ENCODE measurements around the gene PSMD9. TPM values are rescaled to one million over a fixed set of nuclear protein-coding genes. Genes with fewer than 3 reads are reported as not detected.

The PSMD9 gene
- total and polyA plus RNA-seq, 7 donors: 20.1 to 131 (median 34.0) TPM

- no peak for ATAC-seq
- WGBS, 3 donors: 96 to 100% (median 97%) methylated on average over 2 of the region's 2 CpGs
- H3K27me3 ChIP-seq (ENCODE audit: insufficient read depth in 3 of 3, low read length in 2 of 3): no peaks in the 10 kb centered on the region
- no peaks in the 10 kb centered on the region for H3K4me1 ChIP-seq
- DNase-seq: no peak
- H3K36me3 ChIP-seq (ENCODE audit: insufficient read depth in 1 of 2, low read depth in 1 of 2): peaks cover 0 to 20% of the 10 kb centered on the region in 2 donors
- no peak overlapping the region for H3K27ac ChIP-seq
- TF ChIP-seq CTCF (IDR thresholded peaks at IDR 0.05): no peak
- no peak overlapping the region for H3K4me3 ChIP-seq
- no peaks in the 10 kb centered on the region for H3K9me3 ChIP-seq
- intact Hi-C loops (cut with DNase I): no loop called here
These were observed 57.9 kb downstream of the PSMD9 start for GRCh38 chr12:121946313-121947025.

- WGBS, 3 donors: 88 to 96% (median 88%) methylated on average over 2 of the region's 2 CpGs
- ATAC-seq (no peak), DNase-seq (no peak)
- peaks cover 0 to 9% of the 10 kb centered on the region in 2 donors for H3K36me3 ChIP-seq (ENCODE audit: insufficient read depth in 1 of 2, low read depth in 1 of 2)
- intact Hi-C loops (cut with DNase I): no loop called here
- H3K27ac ChIP-seq: no peak overlapping the region
- no peaks in the 10 kb centered on the region for H3K4me1 ChIP-seq
- no peak for TF ChIP-seq CTCF (IDR thresholded peaks at IDR 0.05)
- H3K27me3 ChIP-seq (ENCODE audit: insufficient read depth in 3 of 3, low read length in 2 of 3): no peaks in the 10 kb centered on the region
- no peaks in the 10 kb centered on the region for H3K9me3 ChIP-seq
- H3K4me3 ChIP-seq: no peak overlapping the region
These were observed 59.4 kb downstream of the PSMD9 start for GRCh38 chr12:121947981-121948380.

- Histone ChIP-seq H3K36me3 (ENCODE audit: insufficient read depth in 1 of 2, low read depth in 1 of 2) (peaks cover 0 to 1% of the 10 kb centered on the region in 2 donors), H3K4me1 (no peaks in the 10 kb centered on the region), H3K4me3 (no peak overlapping the region), H3K9me3 (no peaks in the 10 kb centered on the region), H3K27me3 (ENCODE audit: insufficient read depth in 3 of 3, low read length in 2 of 3) (no peaks in the 10 kb centered on the region), H3K27ac (no peak overlapping the region)
- 71 to 89% (median 80%) methylated on average over 4 of the region's 4 CpGs for WGBS, 3 donors
- TF ChIP-seq CTCF (IDR thresholded peaks at IDR 0.05): no peak
- no peak for ATAC-seq
- intact Hi-C loops (cut with DNase I): no loop called here
- no peak for DNase-seq
These were observed 61.2 kb downstream of the PSMD9 start for GRCh38 chr12:121949648-121950397.

GRCh38 chr12:121953117-121953692, 64.6 kb downstream of the PSMD9 start:
- TF ChIP-seq CTCF (IDR thresholded peaks at IDR 0.05): no peak
- intact Hi-C loops (cut with DNase I): no loop called here

More at GRCh38 chr12:121953117-121953692, 64.6 kb downstream of the PSMD9 start:
- Histone ChIP-seq H3K4me3 (no peak overlapping the region), H3K27me3 (ENCODE audit: insufficient read depth in 3 of 3, low read length in 2 of 3) (no peaks in the 10 kb centered on the region), H3K9me3 (no peaks in the 10 kb centered on the region), H3K36me3 (ENCODE audit: insufficient read depth in 1 of 2, low read depth in 1 of 2) (no peaks in the 10 kb centered on the region), H3K27ac (no peak overlapping the region), H3K4me1 (no peaks in the 10 kb centered on the region)
- ATAC-seq (no peak), DNase-seq (no peak)
- WGBS, 3 donors: 91 to 95% (median 94%) methylated on average over 4 of the region's 4 CpGs
